Mammary epithelial cell (primary cell): ENCODE data around the gene CREB5.

Experiments
- EZH2 ChIP-seq: IDR thresholded peaks from 2 replicates; pipeline ENCODE4 v1.6.1; 2012; ENCODE audit warnings: low read length, inconsistent platforms, borderline replicate concordance
- TF ChIP-seq, protein P1 (sequence below), 2 donors: IDR thresholded peaks in 1 of 2; conservative IDR thresholded peaks in 1 of 2; 2 replicates each; pipeline ENCODE4 v1.5.1; 2011 to 2012; ENCODE audit warnings: inconsistent platforms in 2 of 2, low read length in 2 of 2, mild to moderate bottlenecking in 2 of 2, control low read depth in 1 of 2, low read depth in 1 of 2; ENCODE audit not compliant: insufficient read depth in 1 of 2; ENCODE audit errors: extremely low read depth in 1 of 2

- TF ChIP-seq, protein P1, sequence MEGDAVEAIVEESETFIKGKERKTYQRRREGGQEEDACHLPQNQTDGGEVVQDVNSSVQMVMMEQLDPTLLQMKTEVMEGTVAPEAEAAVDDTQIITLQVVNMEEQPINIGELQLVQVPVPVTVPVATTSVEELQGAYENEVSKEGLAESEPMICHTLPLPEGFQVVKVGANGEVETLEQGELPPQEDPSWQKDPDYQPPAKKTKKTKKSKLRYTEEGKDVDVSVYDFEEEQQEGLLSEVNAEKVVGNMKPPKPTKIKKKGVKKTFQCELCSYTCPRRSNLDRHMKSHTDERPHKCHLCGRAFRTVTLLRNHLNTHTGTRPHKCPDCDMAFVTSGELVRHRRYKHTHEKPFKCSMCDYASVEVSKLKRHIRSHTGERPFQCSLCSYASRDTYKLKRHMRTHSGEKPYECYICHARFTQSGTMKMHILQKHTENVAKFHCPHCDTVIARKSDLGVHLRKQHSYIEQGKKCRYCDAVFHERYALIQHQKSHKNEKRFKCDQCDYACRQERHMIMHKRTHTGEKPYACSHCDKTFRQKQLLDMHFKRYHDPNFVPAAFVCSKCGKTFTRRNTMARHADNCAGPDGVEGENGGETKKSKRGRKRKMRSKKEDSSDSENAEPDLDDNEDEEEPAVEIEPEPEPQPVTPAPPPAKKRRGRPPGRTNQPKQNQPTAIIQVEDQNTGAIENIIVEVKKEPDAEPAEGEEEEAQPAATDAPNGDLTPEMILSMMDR (conservative IDR thresholded peaks at IDR 0.05 in 1 of 2, IDR thresholded peaks at IDR 0.05 in 1 of 2; ENCODE audit: extremely low read depth in 1 of 2, insufficient read depth in 1 of 2, low read depth in 1 of 2, low read length in 2 of 2) = no peak
- TF ChIP-seq EZH2 = no peak
Measured at GRCh38 chr7:28688174-28688573, 275.9 kb downstream of the CREB5 start.
